Measurements from ENCODE around the gene ABCG2.

GRCh38 chr4:88196523-88197185 lies 38.2 kb upstream of the ABCG2 start:
- TF ChIP-seq POLR2A (IDR thresholded peaks at IDR 0.05) (no peak), CTCF (IDR thresholded peaks at IDR 0.05) (no peak)

Measured in testis (tissue), 2 donors.